ENCODE data around the gene PLA2G15.

- TF ChIP-seq GATA2 (IDR thresholded peaks at IDR 0.05; ENCODE audit: low read depth, low read length) (peak; percentile 70), GATA3 (IDR thresholded peaks at IDR 0.05; ENCODE audit: low read depth, low read length) (no peak)
These were observed 7.7 kb upstream of the PLA2G15 start for GRCh38 chr16:68237243-68238028.
